Glutamatergic neuron (in vitro differentiated cells): Measurements from ENCODE around the gene SH2D3C. TPM values are rescaled to one million over a fixed set of nuclear protein-coding genes. Genes with fewer than 3 reads are reported as not detected.

ENCODE experiments used
- DNase-seq: peaks from one replicate; pipeline ENCODE4 v3.0.0; 2022
- H3K27ac Mint-ChIP-seq: one replicate; pipeline ENCODE4 v1.8.0; 2020; ENCODE audit warnings: mild to moderate bottlenecking, mixed read lengths, inconsistent platforms; ENCODE audit not compliant: unreplicated experiment
- H3K27me3 Mint-ChIP-seq: one replicate; pipeline ENCODE4 v1.8.0; 2020; ENCODE audit warnings: mild to moderate bottlenecking, moderate library complexity, mixed read lengths, inconsistent platforms; ENCODE audit not compliant: unreplicated experiment
- H3K36me3 Mint-ChIP-seq: one replicate; pipeline ENCODE4 v1.8.0; 2020; ENCODE audit warnings: mild to moderate bottlenecking, mixed read lengths, inconsistent platforms; ENCODE audit not compliant: unreplicated experiment
- H3K4me1 Mint-ChIP-seq: one replicate; pipeline ENCODE4 v1.8.0; 2020; ENCODE audit warnings: mild to moderate bottlenecking, low read depth, mixed read lengths, inconsistent platforms; ENCODE audit not compliant: unreplicated experiment
- H3K4me3 Mint-ChIP-seq: one replicate; pipeline ENCODE4 v1.8.0; 2020; ENCODE audit warnings: mild to moderate bottlenecking, mixed read lengths, inconsistent platforms; ENCODE audit not compliant: unreplicated experiment
- H3K9me3 Mint-ChIP-seq: one replicate; pipeline ENCODE4 v1.8.0; 2020; ENCODE audit warnings: mild to moderate bottlenecking, moderate library complexity, mixed read lengths, inconsistent platforms; ENCODE audit not compliant: unreplicated experiment
- CTCF ChIP-seq: fragments of 200-600 bp; sonication (generic); IDR thresholded peaks from one replicate; pipeline ENCODE4 v1.5.0; 2021; ENCODE audit not compliant: partially characterized antibody, unreplicated experiment
- total RNA-seq: library from RNA; stranded (reverse); fragmentation: NEBNext Ultra II Directional; extraction: Animal tissue kit (Norgen Biotek cat#: 25700); gene quantifications from one replicate; pipeline ENCODE4 v1.2.1, GENCODE V29; 2021; ENCODE audit not compliant: unreplicated experiment

Gene SH2D3C
- total RNA-seq, 1 donor from 2014 or later = 71.7 TPM

- DNase-seq = no peak
- peak overlapping the region; percentile 52 for H3K4me3 Mint-ChIP-seq
- H3K9me3 Mint-ChIP-seq = no peaks in the 10 kb centered on the region
- no peak overlapping the region for H3K27ac Mint-ChIP-seq
- no peaks in the 10 kb centered on the region for H3K4me1 Mint-ChIP-seq
- TF ChIP-seq CTCF = no peak
- H3K27me3 Mint-ChIP-seq = no peaks in the 10 kb centered on the region
- H3K36me3 Mint-ChIP-seq = no peaks in the 10 kb centered on the region
These were observed 32.1 kb upstream of the SH2D3C start for GRCh38 chr9:127810378-127811187.

GRCh38 chr9:127809540-127810377, 31.3 kb upstream of the SH2D3C start:
- H3K4me1 Mint-ChIP-seq = no peaks in the 10 kb centered on the region
- H3K36me3 Mint-ChIP-seq = no peaks in the 10 kb centered on the region
- no peaks in the 10 kb centered on the region for H3K9me3 Mint-ChIP-seq

GRCh38 chr9:127809002-127809539, 30.6 kb upstream of the SH2D3C start:
- Mint-ChIP-seq H3K27ac (no peak overlapping the region), H3K27me3 (no peaks in the 10 kb centered on the region), H3K36me3 (no peaks in the 10 kb centered on the region), H3K4me3 (no peak overlapping the region), H3K9me3 (no peaks in the 10 kb centered on the region), H3K4me1 (no peaks in the 10 kb centered on the region)
- DNase-seq = no peak
- no peak for TF ChIP-seq CTCF

More at GRCh38 chr9:127809540-127810377, 31.3 kb upstream of the SH2D3C start:
- H3K4me3 Mint-ChIP-seq = peak overlapping the region; percentile 52
- no peak overlapping the region for H3K27ac Mint-ChIP-seq
- no peaks in the 10 kb centered on the region for H3K27me3 Mint-ChIP-seq
- no peak for TF ChIP-seq CTCF
- peak; percentile 71 for DNase-seq

- H3K4me3 Mint-ChIP-seq = no peak overlapping the region
These were observed 30.0 kb upstream of the SH2D3C start for GRCh38 chr9:127808347-127809001.

More at GRCh38 chr9:127808347-127809001, 30.0 kb upstream of the SH2D3C start:
- Mint-ChIP-seq H3K9me3 (no peaks in the 10 kb centered on the region), H3K27ac (no peak overlapping the region), H3K4me1 (no peaks in the 10 kb centered on the region), H3K36me3 (no peaks in the 10 kb centered on the region), H3K27me3 (no peaks in the 10 kb centered on the region)
- DNase-seq = no peak
- no peak for TF ChIP-seq CTCF
